Subcutaneous abdominal adipose tissue (tissue), 5 donors: Measurements from ENCODE around the gene PITX3.
"Not testable (repeated sequence)": the region's sequence is repeated elsewhere in the genome, so short reads cannot be mapped to it uniquely, and the experiment has no call there.

ENCODE experiments used
- H3K27ac ChIP-seq: one replicate; pipeline ENCODE4 v1.7.0; 2013; ENCODE audit warnings: low read depth, mild to moderate bottlenecking, inconsistent platforms, low read length, moderate library complexity
- H3K27me3 ChIP-seq, 5 donors: one replicate each; pipeline ENCODE4 v1.7.0; 2013; ENCODE audit warnings: low read length in 5 of 5, inconsistent platforms in 1 of 5; ENCODE audit not compliant: control insufficient read depth in 5 of 5, insufficient read depth in 4 of 5
- H3K36me3 ChIP-seq, 5 donors: one replicate each; pipeline ENCODE4 v1.7.0; 2013; ENCODE audit warnings: low read length in 5 of 5; ENCODE audit not compliant: control insufficient read depth in 5 of 5, insufficient read depth in 5 of 5
- H3K4me1 ChIP-seq, 5 donors: one replicate each; pipeline ENCODE4 v1.7.0; 2013; ENCODE audit warnings: low read length in 5 of 5, mild to moderate bottlenecking in 3 of 5, moderate library complexity in 1 of 5; ENCODE audit not compliant: control insufficient read depth in 5 of 5, insufficient read depth in 5 of 5
- H3K4me3 ChIP-seq, 5 donors: one replicate each; pipeline ENCODE4 v1.7.0; 2013; ENCODE audit warnings: low read length in 5 of 5, low read depth in 1 of 5
- H3K9ac ChIP-seq, 5 donors: one replicate each; pipeline ENCODE4 v1.7.0; 2013; ENCODE audit warnings: low read length in 5 of 5, mild to moderate bottlenecking in 4 of 5, moderate library complexity in 3 of 5
- H3K9me3 ChIP-seq, 5 donors: one replicate each; pipeline ENCODE4 v1.7.0; 2013; ENCODE audit warnings: low read length in 5 of 5; ENCODE audit not compliant: control insufficient read depth in 5 of 5
- donor health status: healthy.
- donor health status: healthy.
- donor health status: healthy.
- donor health status: healthy.
- donor health status: healthy.

The PITX3 gene

DNA sequence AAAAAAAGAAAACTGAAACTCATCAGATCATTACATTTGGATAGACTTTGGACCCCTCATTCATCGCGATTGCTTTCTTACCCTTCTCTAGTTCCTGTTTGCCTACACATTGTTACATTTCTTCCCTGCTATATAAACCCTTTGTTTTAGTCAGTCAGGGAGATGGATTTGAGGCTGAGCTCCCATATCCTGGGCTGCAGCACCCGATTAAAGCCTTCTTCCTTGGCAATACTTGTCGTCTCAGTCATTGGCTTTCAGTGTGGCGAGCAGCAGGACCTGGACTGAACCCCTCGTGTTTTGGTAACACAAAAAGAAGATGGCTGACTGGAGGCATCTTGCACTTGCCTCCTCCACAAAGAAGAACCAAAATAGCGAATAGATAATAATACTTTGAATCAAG, 49.4 kb downstream of the PITX3 start:
- Histone ChIP-seq H3K36me3 (no peaks in the 10 kb centered on the region), H3K4me1 (peaks cover 5 to 11% (median 7%) of the 10 kb centered on the region in 5 donors), H3K27ac (no peak overlapping the region), H3K9me3 (peaks cover 0 to 3% (median 0%) of the 10 kb centered on the region in 5 donors), H3K27me3 (peaks cover 0 to 3% (median 0%) of the 10 kb centered on the region in 5 donors), H3K9ac (peak overlapping the region in 1 of 5 donors; percentile 93), H3K4me3 (no peak overlapping the region)

GRCh38 chr10:102188941-102189898, 52.1 kb downstream of the PITX3 start:
- H3K27me3 ChIP-seq, H3K9ac ChIP-seq, H3K36me3 ChIP-seq, H3K9me3 ChIP-seq, H3K4me3 ChIP-seq, H3K27ac ChIP-seq: not testable (repeated sequence)
- peaks cover 5 to 11% (median 7%) of the 10 kb centered on the region in 5 donors for H3K4me1 ChIP-seq

GRCh38 chr10:102188298-102188940, 52.9 kb downstream of the PITX3 start:
- Histone ChIP-seq H3K27me3 (peaks cover 0 to 3% (median 0%) of the 10 kb centered on the region in 5 donors), H3K36me3 (no peaks in the 10 kb centered on the region), H3K4me3 (no peak overlapping the region), H3K4me1 (peaks cover 5 to 11% (median 7%) of the 10 kb centered on the region in 5 donors), H3K27ac (no peak overlapping the region), H3K9ac (no peak overlapping the region), H3K9me3 (peaks cover 0 to 3% (median 0%) of the 10 kb centered on the region in 5 donors)

- H3K36me3 ChIP-seq, result no peaks in the 10 kb centered on the region
- H3K4me1 ChIP-seq, result peaks cover 0 to 11% (median 7%) of the 10 kb centered on the region in 5 donors
- H3K4me3 ChIP-seq, result no peak overlapping the region
- no peak overlapping the region for H3K27ac ChIP-seq
- H3K9ac ChIP-seq, result no peak overlapping the region
- H3K27me3 ChIP-seq, result no peaks in the 10 kb centered on the region
- no peaks in the 10 kb centered on the region for H3K9me3 ChIP-seq
Observed at GRCh38 chr10:102185811-102186527, 55.3 kb downstream of the PITX3 start.

DNA sequence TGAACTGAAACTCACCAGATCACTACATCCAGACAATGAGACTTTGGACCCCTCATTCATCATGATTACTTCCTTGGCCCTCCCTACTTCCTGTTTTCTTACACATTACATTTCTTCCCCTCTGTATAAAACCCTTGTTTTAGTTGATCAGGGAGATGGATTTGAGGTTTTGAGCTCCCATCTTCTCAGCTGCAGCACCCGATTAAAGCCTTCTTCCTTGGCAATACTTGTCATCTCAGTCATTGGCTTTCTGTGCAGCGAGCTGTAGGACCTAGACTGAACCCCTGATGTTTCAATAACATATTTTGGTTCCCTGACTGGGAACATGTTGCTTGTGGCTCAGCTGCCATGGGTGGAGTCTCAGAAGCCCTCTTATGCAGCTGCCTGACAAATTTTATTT, 56.0 kb downstream of the PITX3 start:
- no peaks in the 10 kb centered on the region for H3K9me3 ChIP-seq
- no peak overlapping the region for H3K4me3 ChIP-seq
- H3K27ac ChIP-seq, result no peak overlapping the region
- H3K36me3 ChIP-seq, result no peaks in the 10 kb centered on the region
- H3K4me1 ChIP-seq, result peaks cover 0 to 11% (median 7%) of the 10 kb centered on the region in 5 donors
- H3K9ac ChIP-seq, result no peak overlapping the region
- no peaks in the 10 kb centered on the region for H3K27me3 ChIP-seq

GRCh38 chr10:102184606-102185005, 56.7 kb downstream of the PITX3 start:
- no peaks in the 10 kb centered on the region for H3K27me3 ChIP-seq
- H3K36me3 ChIP-seq, result no peaks in the 10 kb centered on the region
- H3K27ac ChIP-seq, result no peak overlapping the region
- no peaks in the 10 kb centered on the region for H3K9me3 ChIP-seq
- peaks cover 0 to 10% (median 7%) of the 10 kb centered on the region in 5 donors for H3K4me1 ChIP-seq
- H3K4me3 ChIP-seq, result no peak overlapping the region
- H3K9ac ChIP-seq, result no peak overlapping the region
